Adrenal gland (tissue), 5 donors: ENCODE results near the gene ARL9.

Experiments
- POLR2A ChIP-seq, 2 donors: fragments of 450-650 bp; IDR thresholded peaks; one replicate each; pipeline ENCODE4 v1.6.1; 2017; ENCODE audit warnings: antibody characterized with exemption in 2 of 2, mild to moderate bottlenecking in 2 of 2, moderate library complexity in 1 of 2
- TF ChIP-seq, protein P1 (sequence below), 6 experiments: fragments of 450-650 bp in 4 of 6; fragments of 200-600 bp in 2 of 6; sonication (generic) in 1 of 6; IDR thresholded peaks; 1 replicate in 5 of 6; 2 replicates in 1 of 6; pipeline versions ENCODE4 v1.5.1 to v1.8.0; 2016 to 2021; ENCODE audit warnings: antibody characterized with exemption in 6 of 6, mild to moderate bottlenecking in 2 of 6, moderate library complexity in 1 of 6
- donor health status: DM: no; HTN: no; CAD: no.

DNA sequence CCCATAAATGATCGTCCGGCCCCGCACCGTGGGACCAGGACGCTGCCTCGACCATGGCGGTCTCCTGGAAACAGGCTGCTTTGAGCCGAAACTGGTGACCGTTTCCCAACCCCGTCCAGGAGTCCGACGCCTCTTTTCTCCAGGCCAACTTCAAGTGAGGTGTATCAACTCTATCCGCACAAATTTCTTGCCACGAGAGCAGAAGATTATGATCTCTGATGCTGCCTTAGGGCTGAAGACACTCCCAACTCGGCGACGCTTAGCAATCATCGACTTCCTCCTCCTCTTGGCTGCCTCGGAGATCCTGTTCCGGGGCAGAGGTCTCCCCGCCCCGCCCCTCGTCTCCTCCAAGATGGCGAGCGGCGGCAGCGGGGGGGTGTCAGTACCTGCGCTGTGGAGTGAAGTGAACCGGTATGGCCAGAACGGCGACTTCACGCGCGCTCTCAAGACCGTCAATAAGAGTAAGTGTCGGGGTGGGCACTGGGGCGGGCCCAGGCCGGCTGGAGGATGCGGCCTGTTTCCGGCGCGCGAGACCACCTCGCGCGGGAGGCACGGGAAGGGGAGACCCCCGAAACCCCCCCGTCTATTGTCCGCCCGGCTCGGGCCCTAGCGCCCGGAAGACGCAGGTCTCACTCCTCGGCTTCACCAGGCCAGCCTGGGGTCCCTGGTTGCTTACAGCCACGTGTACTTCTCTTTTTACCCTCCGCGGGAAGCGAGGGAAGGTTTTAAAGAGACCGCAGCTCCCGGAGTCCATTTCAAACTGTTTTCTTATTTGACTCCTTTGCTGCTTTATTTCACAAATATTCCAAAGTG lies 38.1 kb upstream of the ARL9 start, which contains the start of gene SRP72:
- TF ChIP-seq, protein P1, sequence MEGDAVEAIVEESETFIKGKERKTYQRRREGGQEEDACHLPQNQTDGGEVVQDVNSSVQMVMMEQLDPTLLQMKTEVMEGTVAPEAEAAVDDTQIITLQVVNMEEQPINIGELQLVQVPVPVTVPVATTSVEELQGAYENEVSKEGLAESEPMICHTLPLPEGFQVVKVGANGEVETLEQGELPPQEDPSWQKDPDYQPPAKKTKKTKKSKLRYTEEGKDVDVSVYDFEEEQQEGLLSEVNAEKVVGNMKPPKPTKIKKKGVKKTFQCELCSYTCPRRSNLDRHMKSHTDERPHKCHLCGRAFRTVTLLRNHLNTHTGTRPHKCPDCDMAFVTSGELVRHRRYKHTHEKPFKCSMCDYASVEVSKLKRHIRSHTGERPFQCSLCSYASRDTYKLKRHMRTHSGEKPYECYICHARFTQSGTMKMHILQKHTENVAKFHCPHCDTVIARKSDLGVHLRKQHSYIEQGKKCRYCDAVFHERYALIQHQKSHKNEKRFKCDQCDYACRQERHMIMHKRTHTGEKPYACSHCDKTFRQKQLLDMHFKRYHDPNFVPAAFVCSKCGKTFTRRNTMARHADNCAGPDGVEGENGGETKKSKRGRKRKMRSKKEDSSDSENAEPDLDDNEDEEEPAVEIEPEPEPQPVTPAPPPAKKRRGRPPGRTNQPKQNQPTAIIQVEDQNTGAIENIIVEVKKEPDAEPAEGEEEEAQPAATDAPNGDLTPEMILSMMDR (IDR thresholded peaks at IDR 0.05): no peak
- peak; percentile 68 to 90 for TF ChIP-seq POLR2A (IDR thresholded peaks at IDR 0.05)
